ENCODE data around the gene GPR3. TPM values are rescaled to one million over a fixed set of nuclear protein-coding genes. Genes with fewer than 3 reads are reported as not detected.
A peak's percentile ranks its signal among the peaks of the same experiment; 100 is the strongest.

Gene GPR3
- total RNA-seq, 1 donor from 2014 or later = 7.0 TPM

DNA sequence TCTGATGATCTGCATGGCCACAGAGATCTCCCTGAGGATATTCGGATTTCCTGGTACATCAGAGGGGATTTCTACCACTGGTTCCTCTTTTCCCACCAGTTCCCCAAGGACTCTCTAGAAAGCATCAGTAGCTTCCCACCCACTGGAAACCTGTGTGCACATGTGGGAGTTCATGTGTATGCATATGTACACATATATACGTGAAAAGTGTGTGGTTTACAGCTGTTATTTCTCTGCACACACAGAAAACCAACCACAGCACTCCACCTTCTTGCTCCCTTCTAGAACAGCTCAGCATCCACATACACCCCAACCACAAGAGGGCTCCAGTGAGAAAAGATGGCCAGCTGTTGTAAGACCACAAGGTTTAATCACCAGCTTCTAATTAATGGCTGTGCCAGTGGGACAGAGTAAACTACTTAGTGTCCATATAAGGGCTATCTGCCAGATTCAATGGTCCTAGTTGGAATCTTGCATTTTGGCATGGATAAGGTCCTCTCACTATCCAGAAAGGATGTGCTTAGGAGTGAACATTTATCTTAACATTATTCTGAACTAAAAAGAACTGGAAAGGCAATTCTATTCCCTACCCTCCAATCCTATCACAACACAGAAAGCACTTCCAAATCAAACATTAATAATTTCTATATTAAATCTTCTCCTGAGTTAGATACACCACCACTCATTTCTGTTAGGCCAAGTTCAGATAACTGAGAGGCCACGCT is 24.1 kb downstream of the GPR3 start:
- H3K4me1 Mint-ChIP-seq = peaks cover 35% of the 10 kb centered on the region
- H3K27ac Mint-ChIP-seq (ENCODE audit: unreplicated experiment) = no peak overlapping the region
- H3K36me3 Mint-ChIP-seq (ENCODE audit: low read depth) = peaks cover 24% of the 10 kb centered on the region
- TF ChIP-seq, protein P1, sequence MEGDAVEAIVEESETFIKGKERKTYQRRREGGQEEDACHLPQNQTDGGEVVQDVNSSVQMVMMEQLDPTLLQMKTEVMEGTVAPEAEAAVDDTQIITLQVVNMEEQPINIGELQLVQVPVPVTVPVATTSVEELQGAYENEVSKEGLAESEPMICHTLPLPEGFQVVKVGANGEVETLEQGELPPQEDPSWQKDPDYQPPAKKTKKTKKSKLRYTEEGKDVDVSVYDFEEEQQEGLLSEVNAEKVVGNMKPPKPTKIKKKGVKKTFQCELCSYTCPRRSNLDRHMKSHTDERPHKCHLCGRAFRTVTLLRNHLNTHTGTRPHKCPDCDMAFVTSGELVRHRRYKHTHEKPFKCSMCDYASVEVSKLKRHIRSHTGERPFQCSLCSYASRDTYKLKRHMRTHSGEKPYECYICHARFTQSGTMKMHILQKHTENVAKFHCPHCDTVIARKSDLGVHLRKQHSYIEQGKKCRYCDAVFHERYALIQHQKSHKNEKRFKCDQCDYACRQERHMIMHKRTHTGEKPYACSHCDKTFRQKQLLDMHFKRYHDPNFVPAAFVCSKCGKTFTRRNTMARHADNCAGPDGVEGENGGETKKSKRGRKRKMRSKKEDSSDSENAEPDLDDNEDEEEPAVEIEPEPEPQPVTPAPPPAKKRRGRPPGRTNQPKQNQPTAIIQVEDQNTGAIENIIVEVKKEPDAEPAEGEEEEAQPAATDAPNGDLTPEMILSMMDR (conservative IDR thresholded peaks at IDR 0.05) = peak; percentile 70
- DNase-seq (ENCODE audit: low read depth, low spot score) = no peak
- H3K9me3 Mint-ChIP-seq = no peaks in the 10 kb centered on the region
- no peak overlapping the region for H3K4me3 Mint-ChIP-seq
- H3K27me3 Mint-ChIP-seq (ENCODE audit: low read depth) = no peaks in the 10 kb centered on the region

GRCh38 chr1:27417713-27418112 is 25.3 kb downstream of the GPR3 start:
- no peaks in the 10 kb centered on the region for H3K27me3 Mint-ChIP-seq (ENCODE audit: low read depth)
- TF ChIP-seq, protein P1 (conservative IDR thresholded peaks at IDR 0.05) = no peak
- no peak overlapping the region for H3K4me3 Mint-ChIP-seq
- no peak overlapping the region for H3K27ac Mint-ChIP-seq (ENCODE audit: unreplicated experiment)
- H3K9me3 Mint-ChIP-seq = no peaks in the 10 kb centered on the region
- H3K4me1 Mint-ChIP-seq = peaks cover 39% of the 10 kb centered on the region
- DNase-seq (ENCODE audit: low read depth, low spot score) = no peak
- H3K36me3 Mint-ChIP-seq (ENCODE audit: low read depth) = peaks cover 20% of the 10 kb centered on the region

DNA sequence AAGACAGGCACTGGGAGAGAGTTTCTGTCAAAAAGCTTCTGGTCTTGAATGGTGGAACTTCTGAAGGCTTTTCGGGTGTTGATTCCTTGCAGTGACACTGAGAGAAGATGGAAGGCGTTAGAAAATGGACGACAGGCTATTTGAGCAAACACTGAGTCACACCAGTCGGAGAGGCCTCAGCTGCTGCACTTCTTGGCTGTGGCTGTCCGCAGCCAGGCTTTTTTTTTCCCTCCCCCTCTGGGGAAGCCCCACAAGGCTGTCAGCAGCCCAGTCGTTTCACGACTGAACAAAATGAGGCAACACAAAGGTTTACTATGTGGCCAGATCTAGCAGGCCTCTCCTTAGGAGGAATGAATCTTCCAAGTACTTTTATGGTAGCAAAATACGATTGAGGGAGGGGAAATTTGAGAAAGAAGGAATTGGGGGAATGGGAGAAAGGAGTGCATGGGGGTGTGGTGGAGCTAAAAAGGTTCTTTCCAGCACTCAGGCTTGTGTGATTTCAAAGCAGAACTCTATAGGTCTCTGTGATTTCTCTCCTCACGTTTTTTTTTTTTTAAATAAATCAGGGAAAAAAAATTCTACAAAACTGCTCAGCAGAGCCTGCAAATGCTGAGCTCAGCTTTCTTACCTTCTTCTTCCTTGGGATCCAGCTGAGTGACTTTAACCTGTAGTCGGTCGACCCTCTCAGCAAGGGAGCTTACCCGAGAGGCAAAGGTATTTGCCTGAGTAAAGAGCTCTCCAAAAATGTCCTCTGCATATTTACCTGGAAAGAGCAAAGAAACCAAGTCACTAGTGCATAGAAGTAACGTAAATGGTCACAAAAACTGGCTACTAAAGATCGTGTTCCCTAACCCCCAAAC is 26.1 kb downstream of the GPR3 start:
- DNase-seq (ENCODE audit: low read depth, low spot score) = no peak
- TF ChIP-seq, protein P1 (conservative IDR thresholded peaks at IDR 0.05) = no peak
- Mint-ChIP-seq H3K36me3 (ENCODE audit: low read depth) (peaks cover 16% of the 10 kb centered on the region), H3K4me1 (peaks cover 39% of the 10 kb centered on the region), H3K9me3 (no peaks in the 10 kb centered on the region), H3K27ac (ENCODE audit: unreplicated experiment) (peak overlapping the region; percentile 94), H3K27me3 (ENCODE audit: low read depth) (no peaks in the 10 kb centered on the region), H3K4me3 (peak overlapping the region; percentile 26)

- Mint-ChIP-seq H3K4me3 (no peak overlapping the region), H3K27ac (ENCODE audit: unreplicated experiment) (no peak overlapping the region), H3K27me3 (ENCODE audit: low read depth) (no peaks in the 10 kb centered on the region), H3K4me1 (peaks cover 26% of the 10 kb centered on the region), H3K36me3 (ENCODE audit: low read depth) (peaks cover 6% of the 10 kb centered on the region), H3K9me3 (no peaks in the 10 kb centered on the region)
- no peak for DNase-seq (ENCODE audit: low read depth, low spot score)
- TF ChIP-seq, protein P1 (conservative IDR thresholded peaks at IDR 0.05) = no peak
Measured at GRCh38 chr1:27423709-27424108, 31.3 kb downstream of the GPR3 start.

GRCh38 chr1:27427329-27427728 is 34.9 kb downstream of the GPR3 start:
- Mint-ChIP-seq H3K9me3 (no peaks in the 10 kb centered on the region), H3K4me3 (peak overlapping the region; percentile 13), H3K36me3 (ENCODE audit: low read depth) (peaks cover 6% of the 10 kb centered on the region), H3K4me1 (peaks cover 35% of the 10 kb centered on the region), H3K27ac (ENCODE audit: unreplicated experiment) (no peak overlapping the region), H3K27me3 (ENCODE audit: low read depth) (no peaks in the 10 kb centered on the region)
- TF ChIP-seq, protein P1 (conservative IDR thresholded peaks at IDR 0.05) = no peak
- DNase-seq (ENCODE audit: low read depth, low spot score) = no peak

Measured in neural crest cell (in vitro differentiated cells).